ENCODE measurements around the gene CDKAL1.

DNA sequence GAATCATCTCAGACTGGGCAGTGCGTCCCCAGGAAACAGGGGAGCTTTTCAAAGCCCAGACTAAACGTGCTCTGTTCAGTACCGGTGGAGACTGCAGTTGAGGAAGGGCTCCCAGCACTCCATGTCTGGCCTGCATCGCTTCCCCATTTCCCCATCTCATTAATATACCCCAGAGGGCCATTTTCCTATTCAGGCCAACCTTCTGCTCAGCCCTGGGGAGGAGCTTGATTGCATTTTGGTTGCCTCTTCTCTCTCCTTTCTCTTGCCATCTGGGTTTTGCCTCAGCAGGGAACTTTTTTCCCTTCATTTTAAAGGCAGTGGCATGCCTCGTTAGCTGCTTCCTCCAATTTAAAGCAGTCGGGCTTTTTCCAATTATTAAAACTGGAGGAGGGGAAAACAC, 665.0 kb downstream of the CDKAL1 start:
- TF ChIP-seq, protein P1, sequence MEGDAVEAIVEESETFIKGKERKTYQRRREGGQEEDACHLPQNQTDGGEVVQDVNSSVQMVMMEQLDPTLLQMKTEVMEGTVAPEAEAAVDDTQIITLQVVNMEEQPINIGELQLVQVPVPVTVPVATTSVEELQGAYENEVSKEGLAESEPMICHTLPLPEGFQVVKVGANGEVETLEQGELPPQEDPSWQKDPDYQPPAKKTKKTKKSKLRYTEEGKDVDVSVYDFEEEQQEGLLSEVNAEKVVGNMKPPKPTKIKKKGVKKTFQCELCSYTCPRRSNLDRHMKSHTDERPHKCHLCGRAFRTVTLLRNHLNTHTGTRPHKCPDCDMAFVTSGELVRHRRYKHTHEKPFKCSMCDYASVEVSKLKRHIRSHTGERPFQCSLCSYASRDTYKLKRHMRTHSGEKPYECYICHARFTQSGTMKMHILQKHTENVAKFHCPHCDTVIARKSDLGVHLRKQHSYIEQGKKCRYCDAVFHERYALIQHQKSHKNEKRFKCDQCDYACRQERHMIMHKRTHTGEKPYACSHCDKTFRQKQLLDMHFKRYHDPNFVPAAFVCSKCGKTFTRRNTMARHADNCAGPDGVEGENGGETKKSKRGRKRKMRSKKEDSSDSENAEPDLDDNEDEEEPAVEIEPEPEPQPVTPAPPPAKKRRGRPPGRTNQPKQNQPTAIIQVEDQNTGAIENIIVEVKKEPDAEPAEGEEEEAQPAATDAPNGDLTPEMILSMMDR (conservative IDR thresholded peaks at IDR 0.05; ENCODE audit: low read length), result no peak
- TF ChIP-seq EZH2phosphoT487 (IDR thresholded peaks at IDR 0.05; ENCODE audit: borderline replicate concordance), result no peak
